LNCAP (cell line): Measurements from ENCODE around the gene TSSK2.

ENCODE experiments used
- TF ChIP-seq, protein P1 (sequence below): fragments of 450-650 bp; IDR thresholded peaks from 2 replicates; pipeline ENCODE4 v1.5.1; 2017; ENCODE audit warnings: mild to moderate bottlenecking

TSSK2 gene

DNA sequence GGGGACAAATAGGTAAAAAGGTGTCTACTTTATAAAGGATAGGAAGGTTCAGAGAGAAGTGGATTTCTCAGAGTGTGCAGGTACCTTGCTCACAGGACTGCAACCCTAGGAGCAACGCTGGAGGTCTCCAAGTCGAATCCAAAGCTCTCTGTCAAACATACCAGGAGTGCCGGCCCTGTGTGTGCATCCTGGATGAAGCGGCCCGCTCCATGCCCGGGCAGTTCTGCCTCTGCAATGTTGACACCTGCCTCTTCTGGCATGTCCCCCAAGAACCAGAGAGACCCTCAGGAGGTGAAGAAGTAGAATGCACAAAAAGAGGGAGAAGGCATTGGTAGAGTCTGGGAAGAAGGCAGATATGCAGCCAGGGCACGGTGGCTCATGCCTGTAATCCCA lies 3.1 kb upstream of the TSSK2 start:
- TF ChIP-seq, protein P1, sequence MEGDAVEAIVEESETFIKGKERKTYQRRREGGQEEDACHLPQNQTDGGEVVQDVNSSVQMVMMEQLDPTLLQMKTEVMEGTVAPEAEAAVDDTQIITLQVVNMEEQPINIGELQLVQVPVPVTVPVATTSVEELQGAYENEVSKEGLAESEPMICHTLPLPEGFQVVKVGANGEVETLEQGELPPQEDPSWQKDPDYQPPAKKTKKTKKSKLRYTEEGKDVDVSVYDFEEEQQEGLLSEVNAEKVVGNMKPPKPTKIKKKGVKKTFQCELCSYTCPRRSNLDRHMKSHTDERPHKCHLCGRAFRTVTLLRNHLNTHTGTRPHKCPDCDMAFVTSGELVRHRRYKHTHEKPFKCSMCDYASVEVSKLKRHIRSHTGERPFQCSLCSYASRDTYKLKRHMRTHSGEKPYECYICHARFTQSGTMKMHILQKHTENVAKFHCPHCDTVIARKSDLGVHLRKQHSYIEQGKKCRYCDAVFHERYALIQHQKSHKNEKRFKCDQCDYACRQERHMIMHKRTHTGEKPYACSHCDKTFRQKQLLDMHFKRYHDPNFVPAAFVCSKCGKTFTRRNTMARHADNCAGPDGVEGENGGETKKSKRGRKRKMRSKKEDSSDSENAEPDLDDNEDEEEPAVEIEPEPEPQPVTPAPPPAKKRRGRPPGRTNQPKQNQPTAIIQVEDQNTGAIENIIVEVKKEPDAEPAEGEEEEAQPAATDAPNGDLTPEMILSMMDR: no peak

DNA sequence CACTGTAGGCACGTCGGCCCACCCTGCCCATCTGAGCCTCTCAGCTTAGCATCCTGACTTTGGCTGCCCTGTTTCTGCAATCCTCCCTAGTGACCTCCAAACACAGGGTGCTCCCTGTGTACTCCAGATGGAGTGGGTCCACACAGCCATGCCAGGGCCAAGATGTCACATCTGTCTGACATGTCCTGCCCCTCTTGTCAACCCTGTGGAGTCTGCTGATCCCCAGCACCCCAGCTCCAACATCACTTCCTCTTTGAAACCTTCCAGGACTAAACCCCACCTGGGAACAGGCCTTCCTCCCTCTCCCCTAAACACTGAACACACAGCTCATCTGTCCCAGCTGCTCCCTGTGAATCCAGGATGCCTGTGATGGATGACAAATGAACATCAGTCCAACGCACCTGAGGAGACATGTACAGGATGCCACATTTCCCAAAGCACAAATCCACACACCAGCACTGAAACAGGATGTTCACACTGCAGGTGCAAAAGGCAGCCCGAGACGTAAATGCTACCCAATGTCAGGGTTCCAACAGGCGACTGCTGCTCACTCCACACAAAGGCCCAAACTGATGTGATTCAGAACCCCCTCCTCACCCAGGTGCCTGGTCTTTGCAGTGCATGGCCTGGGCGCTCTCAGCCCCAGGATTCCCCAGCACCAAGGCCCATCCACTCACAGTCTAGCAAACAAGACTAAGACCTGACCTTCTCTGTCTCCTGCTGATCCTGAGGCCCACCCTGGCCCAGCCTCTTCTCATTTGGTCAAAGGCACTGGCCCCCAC lies 2.0 kb upstream of the TSSK2 start:
- TF ChIP-seq, protein P1: no peak

DNA sequence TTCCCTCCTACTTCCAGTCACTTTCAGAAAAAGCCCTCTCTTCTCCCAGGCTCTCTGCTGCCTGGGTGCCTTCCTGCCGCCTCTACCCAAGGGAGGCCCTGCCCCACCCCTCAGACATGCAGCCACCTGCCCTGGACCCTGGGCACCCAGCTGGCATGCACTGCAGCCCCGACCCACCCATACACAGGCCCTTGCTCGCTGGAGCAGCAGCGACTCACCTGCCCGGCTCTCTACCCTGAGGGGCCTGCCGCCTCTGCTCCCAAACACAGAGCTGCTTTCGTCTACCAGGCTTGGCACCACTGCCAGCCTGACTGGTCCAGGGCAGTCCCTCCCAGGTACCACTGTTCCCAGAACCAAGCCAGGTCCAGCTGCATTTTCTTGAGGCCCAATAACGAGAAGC lies 1.2 kb upstream of the TSSK2 start:
- TF ChIP-seq, protein P1: no peak

DNA sequence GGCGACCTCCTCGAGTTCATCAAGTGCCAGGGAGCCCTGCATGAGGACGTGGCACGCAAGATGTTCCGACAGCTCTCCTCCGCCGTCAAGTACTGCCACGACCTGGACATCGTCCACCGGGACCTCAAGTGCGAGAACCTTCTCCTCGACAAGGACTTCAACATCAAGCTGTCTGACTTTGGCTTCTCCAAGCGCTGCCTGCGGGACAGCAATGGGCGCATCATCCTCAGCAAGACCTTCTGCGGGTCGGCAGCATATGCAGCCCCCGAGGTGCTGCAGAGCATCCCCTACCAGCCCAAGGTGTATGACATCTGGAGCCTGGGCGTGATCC lies 542 bp downstream of the TSSK2 start:
- TF ChIP-seq, protein P1: no peak

DNA sequence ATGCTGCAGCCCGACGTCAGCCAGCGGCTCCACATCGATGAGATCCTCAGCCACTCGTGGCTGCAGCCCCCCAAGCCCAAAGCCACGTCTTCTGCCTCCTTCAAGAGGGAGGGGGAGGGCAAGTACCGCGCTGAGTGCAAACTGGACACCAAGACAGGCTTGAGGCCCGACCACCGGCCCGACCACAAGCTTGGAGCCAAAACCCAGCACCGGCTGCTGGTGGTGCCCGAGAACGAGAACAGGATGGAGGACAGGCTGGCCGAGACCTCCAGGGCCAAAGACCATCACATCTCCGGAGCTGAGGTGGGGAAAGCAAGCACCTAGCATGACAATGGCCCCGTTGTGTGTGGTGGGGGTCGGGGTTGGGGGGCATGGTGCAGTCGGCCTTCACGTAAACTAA lies 1.0 kb downstream of the TSSK2 start:
- TF ChIP-seq, protein P1: no peak

DNA sequence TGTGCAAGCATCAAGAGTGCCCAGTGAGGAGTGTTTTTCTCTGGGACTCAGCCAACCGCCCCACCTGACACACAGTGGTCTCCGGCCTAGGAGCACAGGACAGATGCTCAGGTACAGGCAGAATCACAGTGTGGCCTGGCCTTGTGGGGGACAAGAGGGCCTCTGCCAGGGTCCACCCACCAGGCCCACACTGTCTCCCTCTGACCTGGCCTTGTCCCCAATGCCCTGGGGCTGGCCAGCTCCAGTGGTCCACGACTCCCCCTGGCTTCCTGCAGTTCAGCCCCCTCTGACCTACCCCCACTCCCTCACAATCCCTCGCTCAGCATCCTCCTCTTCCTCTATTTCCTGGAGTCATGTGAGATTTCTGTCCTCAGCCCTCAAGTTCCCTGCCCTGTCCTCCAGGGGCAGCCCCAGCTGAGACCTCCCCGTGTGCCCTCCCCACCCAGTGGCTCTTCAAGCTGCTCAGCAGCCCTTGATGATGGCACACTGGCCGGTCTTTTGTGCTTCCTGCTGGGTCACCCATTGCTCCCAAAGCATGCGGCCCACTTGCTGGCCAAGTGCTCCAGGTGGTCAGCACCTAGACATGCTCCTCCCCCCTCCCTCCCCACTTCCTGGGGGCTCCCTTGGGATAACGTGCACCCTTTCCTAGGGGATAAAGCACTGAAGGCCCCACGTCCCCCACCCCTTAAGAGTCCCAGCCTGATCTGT lies 1.7 kb downstream of the TSSK2 start:
- TF ChIP-seq, protein P1: no peak

DNA sequence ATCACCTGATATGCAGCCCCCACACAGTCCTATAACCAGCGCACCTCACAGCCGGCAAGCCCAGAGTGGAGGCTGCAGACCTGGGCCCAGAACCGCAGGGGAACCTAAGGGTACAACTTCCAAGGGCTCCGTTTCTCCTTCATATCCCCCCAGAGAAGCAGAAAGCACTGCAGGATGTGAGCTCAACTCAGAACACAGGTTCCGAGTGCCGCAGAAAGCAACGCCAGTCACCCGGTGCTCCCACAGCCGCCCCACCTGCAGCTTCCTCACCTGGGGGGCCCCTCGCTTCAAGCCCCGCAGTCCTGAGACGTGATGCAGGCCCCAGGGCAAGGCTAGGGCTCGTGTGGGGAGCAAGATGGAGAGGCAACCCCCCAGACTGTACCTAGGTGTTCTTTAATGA lies 2.5 kb downstream of the TSSK2 start:
- TF ChIP-seq, protein P1: no peak
